Keratinocyte (primary cell): ENCODE results near the gene GABRR2.

ENCODE experiments used
- CTCF ChIP-seq, 3 experiments: IDR thresholded peaks in 1 of 3; conservative IDR thresholded peaks in 1 of 3; optimal IDR thresholded peaks in 1 of 3; 2 replicates in 2 of 3; 3 replicates in 1 of 3; pipeline versions ENCODE3 to v1.5.1; 2011; ENCODE audit warnings: low read length in 3 of 3, mild to moderate bottlenecking in 3 of 3, moderate library complexity in 2 of 3, control low read depth in 1 of 3, inconsistent platforms in 1 of 3; ENCODE audit not compliant: insufficient read depth in 2 of 3; ENCODE audit errors: extremely low read depth in 1 of 3
- EZH2 ChIP-seq: IDR thresholded peaks from one replicate; pipeline ENCODE4 v1.6.1; 2012; ENCODE audit warnings: inconsistent platforms, mild to moderate bottlenecking, low read length, moderate library complexity

GRCh38 chr6:89243331-89243629 is 71.8 kb downstream of the GABRR2 start:
- TF ChIP-seq CTCF (optimal IDR thresholded peaks at IDR 0.05 in 1 of 3, IDR thresholded peaks at IDR 0.05 in 1 of 3, conservative IDR thresholded peaks at IDR 0.05 in 1 of 3; ENCODE audit: extremely low read depth in 1 of 3, insufficient read depth in 2 of 3, low read length in 3 of 3) (no peak), EZH2 (no peak)
